Stimulated activated CD8-positive, alpha-beta memory T cell treated with anti-CD3 and anti-CD28 coated beads, Interleukin-4, amount 100 ng/mL, for 4 hours (primary cell): ENCODE measurements around the gene OR2T3.
"Not testable (repeated sequence)": the region's sequence is repeated elsewhere in the genome, so short reads cannot be mapped to it uniquely, and the experiment has no call there.

Experiments used
- DNase-seq, 2 donors: peaks; one replicate each; pipeline ENCODE4 v3.0.0-alpha.2; 2020; ENCODE audit warnings: low read depth in 2 of 2, low spot score in 1 of 2

Gene OR2T3

DNA sequence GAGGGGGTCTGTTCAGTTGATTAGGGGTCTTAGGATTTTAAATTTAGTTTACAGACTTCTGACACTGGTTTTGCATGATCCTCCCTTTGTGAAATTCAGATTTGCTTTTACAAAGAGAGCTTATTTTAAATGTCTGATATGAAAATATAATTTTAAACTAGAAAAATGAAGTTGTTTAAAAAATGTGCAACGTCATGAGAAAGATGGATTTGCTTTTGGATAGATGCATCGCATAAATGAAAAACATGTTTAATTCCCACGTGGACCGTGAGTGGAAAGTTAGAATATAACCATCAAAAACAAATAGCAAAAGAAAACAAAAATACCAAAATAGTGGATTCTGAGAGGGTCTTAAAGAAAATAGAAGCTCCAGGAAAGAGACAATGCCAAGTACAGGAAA lies 2.0 kb upstream of the OR2T3 start:
- no peak for DNase-seq

- DNase-seq, result not testable (repeated sequence)
Observed at GRCh38 chr1:248472111-248472510, 1.0 kb upstream of the OR2T3 start.

DNA sequence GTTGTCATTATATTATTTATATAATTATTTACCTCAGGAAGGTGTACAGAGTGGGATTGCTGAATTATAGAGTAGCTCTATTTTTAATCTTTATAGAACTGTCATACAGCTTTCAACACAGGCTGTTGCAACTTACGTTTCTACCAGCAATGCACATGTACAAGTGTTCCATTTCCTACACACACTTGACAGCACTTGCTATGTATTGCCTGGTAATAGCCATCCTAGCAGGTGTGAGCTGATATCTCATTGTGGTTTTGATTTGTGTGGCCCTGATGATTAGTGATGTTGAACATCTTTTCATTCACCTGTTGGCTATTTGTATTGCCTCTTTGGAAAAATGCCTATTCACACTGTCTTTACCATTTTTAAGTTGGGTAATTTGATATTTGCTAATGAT lies 2.5 kb downstream of the OR2T3 start:
- DNase-seq, result not testable (repeated sequence)

DNA sequence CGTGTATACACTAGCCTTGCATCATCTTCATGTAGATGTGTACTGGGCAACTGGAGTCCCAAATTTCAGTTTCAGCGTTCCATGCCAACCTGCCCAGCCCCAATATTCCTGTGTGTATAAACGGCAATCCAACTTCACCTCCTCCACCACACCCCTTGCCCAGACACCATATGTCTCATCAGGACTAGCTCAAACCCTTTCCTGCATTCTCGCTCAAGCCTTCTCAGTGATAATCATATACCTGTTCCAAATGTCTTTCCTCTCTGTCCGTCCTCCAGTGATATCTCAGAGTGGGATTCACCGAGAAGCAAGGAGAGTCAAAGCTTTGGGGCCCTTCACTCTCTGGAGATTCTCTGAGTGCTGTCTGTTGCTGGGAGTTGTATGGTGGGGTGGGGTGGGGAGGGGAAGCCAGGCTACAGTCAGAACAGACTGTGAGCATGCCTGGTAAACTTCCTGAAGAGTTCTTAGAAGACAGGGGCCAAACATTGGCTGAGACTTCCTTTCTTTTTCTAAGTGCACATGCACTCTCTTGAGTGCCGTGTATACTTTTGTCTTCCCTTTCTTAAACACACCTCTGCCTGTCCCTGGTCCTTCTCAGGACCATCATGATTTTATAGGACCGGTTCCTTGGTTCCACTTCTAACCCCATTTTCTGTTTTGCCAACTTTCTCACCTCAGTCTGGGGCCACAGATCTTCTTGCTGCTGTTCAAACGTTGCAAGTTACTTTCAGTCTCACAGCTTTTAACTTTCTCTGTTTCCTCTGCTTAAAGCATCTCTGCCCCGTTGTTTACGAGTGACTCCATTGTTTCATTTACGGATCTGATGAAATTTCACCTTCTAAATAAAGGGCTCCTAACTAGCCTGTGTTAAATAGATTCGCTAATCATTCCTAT lies 8.8 kb downstream of the OR2T3 start:
- not testable (repeated sequence) for DNase-seq

GRCh38 chr1:248488289-248488688 lies 15.1 kb downstream of the OR2T3 start, which contains the start of gene OR2T5:
TSS of gene OR2T5 (plus strand) at chr1:248488589. CDS start at chr1:248488589, 0 bp downstream.
- DNase-seq, result not testable (repeated sequence)

- not testable (repeated sequence) for DNase-seq
Observed at GRCh38 chr1:248496661-248497060, 23.5 kb downstream of the OR2T3 start.

- DNase-seq, result not testable (repeated sequence)
Observed at GRCh38 chr1:248500305-248501035, 27.3 kb downstream of the OR2T3 start.

DNA sequence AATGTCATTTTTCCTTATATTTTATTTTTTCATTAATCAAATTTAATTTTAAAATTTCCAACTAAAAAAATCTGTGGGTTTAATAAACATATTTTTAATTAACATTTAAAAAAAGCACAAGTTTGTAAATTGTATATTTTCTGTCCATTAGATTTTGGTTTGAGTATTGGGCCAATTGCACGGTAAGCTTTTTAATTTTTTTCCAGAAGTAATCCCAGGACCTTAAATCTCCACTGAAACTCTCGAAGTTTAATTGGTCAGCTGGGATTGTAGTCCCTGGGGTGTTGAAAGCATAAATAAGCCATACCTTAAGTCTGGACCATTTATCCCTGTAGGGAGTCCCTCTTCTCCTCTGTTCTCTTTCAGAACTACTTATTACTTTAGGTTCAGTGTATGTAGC lies 34.6 kb downstream of the OR2T3 start, which contains the start of gene OR2G6:
OR2G6 (plus strand) TSS at position 301 of the 400 bp plus-strand sequence. CDS start 13,574 bp downstream, outside the sequence.
- not testable (repeated sequence) for DNase-seq

- not testable (repeated sequence) for DNase-seq
Observed at GRCh38 chr1:248510217-248510616, 37.1 kb downstream of the OR2T3 start.

DNA sequence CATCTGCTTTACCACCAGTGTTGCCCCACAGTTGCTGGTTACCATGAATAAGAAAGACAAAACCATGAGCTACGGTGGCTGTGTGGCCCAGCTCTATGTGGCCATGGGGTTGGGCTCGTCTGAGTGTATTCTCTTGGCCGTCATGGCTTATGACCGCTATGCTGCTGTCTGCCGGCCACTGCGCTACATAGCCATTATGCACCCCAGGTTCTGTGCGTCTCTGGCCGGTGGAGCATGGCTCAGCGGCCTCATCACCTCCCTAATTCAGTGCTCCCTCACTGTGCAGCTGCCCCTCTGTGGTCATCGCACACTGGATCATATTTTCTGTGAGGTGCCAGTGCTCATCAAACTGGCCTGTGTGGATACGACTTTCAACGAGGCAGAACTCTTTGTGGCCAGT lies 48.7 kb downstream of the OR2T3 start:
- no peak for DNase-seq
